GM19455 (cell line): Measurements from ENCODE around the gene CD22.

ENCODE experiments used
- ATAC-seq: cut with Tn5 transposase; IDR thresholded peaks from one replicate; pipeline ENCODE4 v1.9.1; 2021; ENCODE audit not compliant: unreplicated experiment

CD22 gene

DNA sequence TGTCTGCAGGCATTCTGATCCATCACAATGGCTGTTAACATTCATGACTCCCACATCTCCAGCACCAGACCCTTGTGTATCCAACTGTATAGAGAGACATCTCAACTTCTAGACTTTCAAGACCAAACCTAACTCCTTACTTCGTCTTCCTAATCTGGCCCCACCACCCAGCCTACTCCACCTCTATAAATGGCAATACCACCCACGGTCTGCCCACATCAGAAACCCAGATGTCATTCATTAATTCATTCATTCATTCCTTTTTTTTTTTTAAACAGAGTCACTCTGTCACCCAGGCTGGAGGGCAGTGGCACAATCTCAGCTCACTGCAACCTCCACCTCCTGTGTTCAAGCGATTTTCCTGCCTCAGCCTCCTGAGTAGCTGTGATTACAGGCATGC, 52.3 kb downstream of the CD22 start:
- ATAC-seq, result no peak

DNA sequence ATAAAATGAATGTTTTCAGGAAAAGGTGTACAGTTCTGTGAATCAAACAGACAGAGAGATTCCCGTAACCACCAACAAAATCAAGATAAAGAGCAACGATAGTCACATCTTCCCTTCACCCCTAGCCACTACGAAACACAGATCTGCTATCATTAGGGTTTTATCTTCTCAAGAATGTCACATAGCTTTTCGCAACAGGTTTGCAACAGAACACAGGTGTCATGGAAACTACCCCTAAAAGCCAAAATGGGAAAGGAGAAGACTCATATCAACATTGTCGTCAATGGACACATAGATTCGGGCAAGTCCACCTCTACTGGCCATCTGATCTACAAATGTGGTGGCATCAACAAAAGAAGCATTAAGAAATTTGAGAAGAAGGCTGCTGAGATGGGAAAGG, 52.9 kb downstream of the CD22 start:
- ATAC-seq, result no peak

DNA sequence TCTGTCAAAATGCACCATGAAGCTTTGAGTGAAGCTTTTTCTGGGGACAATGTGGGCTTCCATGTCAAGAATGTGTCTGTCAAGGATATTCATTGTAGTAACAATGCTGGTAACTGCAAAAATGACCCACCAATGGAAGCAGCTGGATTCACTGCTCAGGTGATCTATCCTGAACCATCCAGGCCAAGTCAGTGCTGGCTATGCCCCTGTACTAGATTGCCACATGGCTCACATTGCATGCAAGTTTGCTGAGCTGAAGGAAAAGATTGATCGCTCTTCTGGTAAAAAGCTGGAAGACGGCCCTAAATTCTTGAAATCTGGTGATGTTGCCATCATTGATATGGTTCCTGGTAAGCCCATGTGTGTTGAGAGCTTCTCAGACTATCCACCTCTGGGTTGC, 54.5 kb downstream of the CD22 start:
- ATAC-seq, result no peak

DNA sequence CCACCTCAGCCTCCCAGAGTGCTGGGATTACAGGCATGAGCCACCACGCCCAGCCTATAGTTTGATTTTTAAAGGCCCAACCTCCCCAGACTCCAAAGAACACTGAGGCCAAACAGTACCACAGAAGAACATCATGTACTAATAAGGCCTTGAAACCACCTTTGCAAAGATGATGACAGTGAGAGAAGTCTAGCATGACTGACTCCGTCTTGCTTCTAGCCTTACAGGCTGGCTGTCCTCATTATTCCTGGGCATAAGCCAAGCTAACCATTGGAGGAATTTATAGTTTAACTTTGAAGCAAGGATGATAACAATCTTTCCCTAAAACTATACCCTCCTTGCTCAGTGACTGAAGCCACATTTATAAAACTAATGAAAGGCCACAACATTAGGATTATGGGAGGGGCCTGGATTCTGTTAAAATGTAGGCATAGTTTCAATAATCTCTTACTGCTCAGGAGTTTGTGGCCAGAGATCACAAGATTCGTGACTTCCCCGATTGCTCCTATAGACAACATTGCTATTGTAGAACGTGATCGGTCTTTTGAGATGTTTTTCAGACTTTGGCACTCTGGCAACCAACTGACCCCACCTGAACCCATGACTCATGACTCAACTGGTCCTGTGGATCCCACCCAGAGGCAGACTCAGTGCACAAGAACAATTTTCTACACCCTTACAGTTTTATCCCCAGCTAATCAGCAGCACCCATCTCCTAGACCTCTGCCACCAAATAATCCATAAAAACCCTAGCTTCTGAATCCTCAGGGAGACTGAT, 59.5 kb downstream of the CD22 start:
- no peak for ATAC-seq

DNA sequence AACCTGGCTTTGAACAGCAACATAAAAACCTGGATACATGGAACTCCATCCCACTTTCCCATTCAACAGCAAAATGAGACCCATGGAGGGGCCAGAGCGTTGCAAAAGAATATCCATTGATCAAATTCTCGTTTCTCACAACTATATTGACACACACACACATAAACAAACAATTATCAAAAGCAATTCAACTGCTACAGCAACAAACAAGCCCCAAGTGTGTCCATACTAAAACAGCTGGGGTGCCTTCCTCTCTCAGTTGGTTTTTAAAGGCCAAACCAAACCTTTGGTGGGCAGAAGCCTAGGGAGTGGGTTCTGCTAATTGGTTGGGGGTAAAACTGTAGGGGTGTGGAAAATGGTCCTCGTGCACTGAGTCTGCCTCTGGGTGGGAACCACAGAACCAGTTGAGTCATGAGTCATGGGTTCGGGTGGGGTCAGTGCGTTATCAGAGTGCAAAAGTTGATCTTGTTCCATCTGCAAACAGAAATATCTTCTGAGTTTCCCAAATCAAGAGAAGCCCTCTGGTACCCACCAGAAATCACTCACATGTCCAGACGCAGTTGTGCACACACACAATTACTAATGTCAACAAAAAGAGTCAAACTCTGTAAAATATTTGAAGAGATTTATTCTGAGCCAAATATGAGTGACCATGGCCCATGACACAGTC, 60.3 kb downstream of the CD22 start:
- no peak for ATAC-seq

DNA sequence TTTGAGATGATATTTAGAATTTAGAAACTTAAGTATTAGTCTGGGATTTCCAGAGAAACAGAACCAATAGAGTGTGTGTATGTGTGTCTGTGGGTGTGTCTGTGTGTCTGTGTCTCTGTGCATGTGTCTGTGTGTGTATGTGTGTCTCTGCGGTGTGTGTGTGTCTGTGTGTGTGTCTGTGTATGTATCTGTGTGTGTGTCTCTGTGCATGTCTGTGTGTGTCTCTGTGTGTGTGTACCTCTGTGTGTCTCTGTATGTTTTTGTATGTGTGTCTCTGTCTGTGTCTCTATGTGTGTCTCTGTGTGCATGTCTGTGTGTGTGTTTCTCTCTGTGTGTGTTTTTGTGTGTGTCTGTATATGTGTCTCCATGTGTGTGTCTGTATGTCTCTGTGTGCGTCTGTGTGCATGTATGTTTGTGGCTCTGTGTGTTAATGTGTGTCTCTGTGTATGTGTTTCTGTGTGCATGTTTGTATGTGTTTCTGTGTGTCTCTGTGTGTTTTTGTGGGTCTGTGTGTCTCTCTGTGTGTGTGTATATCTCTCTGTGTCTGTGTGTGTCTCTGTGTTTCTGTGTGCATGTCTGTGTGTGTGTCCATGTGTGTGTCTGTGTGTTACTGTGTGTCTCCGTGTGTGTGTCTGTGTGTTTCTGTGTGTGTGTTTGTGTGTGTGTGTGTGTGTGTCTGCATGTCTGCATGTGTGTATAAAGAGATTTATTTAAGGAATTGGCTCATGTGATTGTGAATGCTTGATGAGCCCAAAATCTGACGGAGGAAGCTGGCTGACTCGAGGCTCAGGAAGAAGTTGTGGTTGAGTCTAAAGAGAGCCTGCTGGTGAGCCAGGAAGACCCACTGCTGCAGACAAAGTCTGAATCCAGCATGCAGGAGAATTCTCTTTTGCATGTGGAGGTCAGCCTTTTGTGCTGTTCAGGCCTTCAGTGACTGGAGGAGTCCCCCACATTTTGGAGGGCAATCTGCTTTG, 64.0 kb downstream of the CD22 start:
- ATAC-seq, result no peak

DNA sequence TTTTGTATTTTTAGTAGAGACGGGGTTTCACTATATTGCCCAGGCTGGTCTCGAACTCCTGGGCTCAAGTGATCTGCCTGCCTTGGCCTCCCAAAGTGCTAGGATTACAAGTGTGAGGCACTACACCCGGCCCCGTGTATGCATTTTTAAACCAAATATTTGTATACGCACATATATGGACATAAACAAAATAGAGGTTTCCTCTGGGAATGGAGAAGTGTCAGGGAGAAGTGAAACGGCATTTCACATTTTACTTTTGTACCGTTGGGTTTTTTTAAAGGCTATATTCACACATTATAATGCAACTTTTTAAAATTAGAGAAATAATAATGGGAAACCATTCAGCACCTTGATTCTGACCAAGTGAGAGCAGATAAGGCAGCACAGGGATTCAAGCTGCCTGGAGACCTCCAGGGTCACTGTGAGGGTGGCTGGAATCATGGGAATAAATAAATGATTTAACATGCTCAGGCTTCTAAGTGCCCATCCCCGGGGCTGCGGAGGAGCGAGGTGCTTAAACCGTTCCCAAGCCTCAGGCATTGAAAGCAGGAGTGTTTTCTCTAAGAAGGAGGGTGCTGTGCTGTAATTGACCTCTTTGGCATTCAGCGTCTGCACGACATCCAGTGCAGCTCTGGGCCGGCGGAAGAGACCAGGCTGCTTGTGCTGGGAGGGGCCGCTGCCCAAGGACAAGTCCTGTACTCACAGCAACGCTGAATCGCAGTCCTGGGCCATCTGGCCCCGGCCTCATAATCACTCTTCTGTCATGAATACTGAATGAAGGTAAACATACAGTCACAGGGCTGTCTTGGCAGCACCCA, 66.6 kb downstream of the CD22 start:
- ATAC-seq, result no peak

DNA sequence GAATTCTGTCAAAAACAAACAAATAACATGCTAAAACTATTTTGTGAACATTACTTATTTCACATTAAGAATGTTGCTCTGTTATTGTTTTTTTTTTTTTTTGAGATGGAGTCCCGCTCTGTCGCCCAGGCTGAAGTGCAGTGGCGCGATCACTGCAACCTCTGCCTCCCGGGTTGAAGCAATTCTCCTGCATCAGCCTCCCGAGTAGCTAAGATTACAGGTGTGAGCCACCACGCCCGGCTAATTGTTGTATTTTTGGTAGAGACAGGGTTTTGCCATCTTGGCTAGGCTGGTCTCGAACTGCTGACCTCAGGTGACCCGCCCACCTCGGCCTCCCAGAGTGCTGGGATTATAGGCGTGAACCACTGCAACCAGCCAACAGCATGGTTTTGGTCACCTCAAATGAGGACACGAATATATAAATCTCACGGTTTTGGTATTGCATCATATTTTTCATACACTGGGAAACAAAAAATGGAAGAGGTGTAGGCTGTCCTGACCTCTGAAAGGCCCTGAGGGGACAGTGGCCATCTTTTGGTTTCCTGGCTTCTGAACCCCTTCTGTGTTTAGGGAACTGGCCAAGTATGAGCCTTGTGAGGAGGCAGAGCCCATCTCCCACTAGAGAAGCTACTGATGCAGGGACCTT, 67.4 kb downstream of the CD22 start:
- no peak for ATAC-seq
